K562 (cell line): ENCODE data around the gene CHN1. TPM values are rescaled to one million over a fixed set of nuclear protein-coding genes. Genes with fewer than 3 reads are reported as not detected.
A peak's percentile ranks its signal among the peaks of the same experiment; 100 is the strongest.

Source experiments
- BMI1 ChIP-seq: fragments of 150-350 bp; IDR thresholded peaks from 2 replicates; pipeline ENCODE4 v1.6.1; 2014; ENCODE audit warnings: low read length
- CEBPZ ChIP-seq: fragments of 150-350 bp; IDR thresholded peaks from 2 replicates; pipeline ENCODE4 v1.6.1; 2014; ENCODE audit warnings: low read depth, mild to moderate bottlenecking, low read length, borderline replicate concordance
- CTCF ChIP-seq, 3 experiments: IDR thresholded peaks in 2 of 3; conservative IDR thresholded peaks in 1 of 3; 2 replicates each; pipeline ENCODE4 v1.5.1; 2011 to 2012; ENCODE audit warnings: low read length in 3 of 3, mild to moderate bottlenecking in 3 of 3, control low read depth in 2 of 3, improper control_type of control experiment in 1 of 3, inconsistent platforms in 1 of 3, low read depth in 1 of 3, mixed read lengths in 1 of 3, moderate library complexity in 1 of 3; ENCODE audit not compliant: insufficient read depth in 2 of 3
- E2F6 ChIP-seq, 2 experiments: IDR thresholded peaks; 2 replicates each; pipeline ENCODE4 v1.6.1; 2011; ENCODE audit warnings: borderline replicate concordance in 1 of 2, control low read depth in 1 of 2, low read depth in 1 of 2, low read length in 1 of 2, mild to moderate bottlenecking in 1 of 2, mixed read lengths in 1 of 2, moderate library complexity in 1 of 2; ENCODE audit not compliant: insufficient read depth in 1 of 2, insufficient read length in 1 of 2, poor library complexity in 1 of 2, severe bottlenecking in 1 of 2; ENCODE audit errors: extremely low read depth in 1 of 2
- FIP1L1 ChIP-seq: fragments of 200-400 bp; formaldehyde crosslinking; IDR thresholded peaks from 2 replicates; pipeline ENCODE4 v1.6.1; 2018; ENCODE audit warnings: mild to moderate bottlenecking, low read depth, low read length; ENCODE audit not compliant: poor library complexity, severe bottlenecking
- NCOA2 ChIP-seq, 2 experiments: fragments of 450-650 bp; IDR thresholded peaks; 2 replicates each; pipeline ENCODE4 v1.6.1; 2018; ENCODE audit warnings: mild to moderate bottlenecking in 2 of 2, moderate library complexity in 1 of 2; ENCODE audit not compliant: partially characterized antibody in 2 of 2
- NRF1 ChIP-seq, 2 experiments: fragments of 450-650 bp; IDR thresholded peaks in 1 of 2; conservative IDR thresholded peaks in 1 of 2; 2 replicates each; pipeline ENCODE4 v1.6.1; 2014; ENCODE audit warnings: mild to moderate bottlenecking in 2 of 2
- POLR2G ChIP-seq: fragments of 200-400 bp; formaldehyde crosslinking; IDR thresholded peaks from 2 replicates; pipeline ENCODE4 v1.6.1; 2017; ENCODE audit warnings: low read depth, mild to moderate bottlenecking, antibody characterized with exemption, low read length, moderate library complexity
- RBBP5 ChIP-seq: fragments of 200-600 bp; sonication (generic); IDR thresholded peaks from 2 replicates; pipeline ENCODE4 v1.6.1; 2012; ENCODE audit warnings: borderline replicate concordance, mild to moderate bottlenecking, low read length, control low read depth, inconsistent platforms; ENCODE audit not compliant: insufficient read depth, poor library complexity, severe bottlenecking
- YY1 ChIP-seq, 3 experiments: IDR thresholded peaks; 2 replicates each; pipeline ENCODE4 v1.6.1; 2011; ENCODE audit warnings: low read length in 2 of 3, mild to moderate bottlenecking in 2 of 3, moderate library complexity in 2 of 3, borderline replicate concordance in 1 of 3, control low read depth in 1 of 3, low read depth in 1 of 3; ENCODE audit not compliant: insufficient read depth in 3 of 3, insufficient replicate concordance in 2 of 3, control insufficient read depth in 1 of 3, insufficient read length in 1 of 3; ENCODE audit errors: extremely low read depth in 1 of 3
- ZFP36 ChIP-seq: fragments of 150-350 bp; IDR thresholded peaks from 2 replicates; pipeline ENCODE4 v1.6.1; 2018; ENCODE audit warnings: low read length, low read depth; ENCODE audit not compliant: partially characterized antibody
- polyA plus RNA-seq, 8 experiments: library from polyadenylated mRNA; depleted of rRNA in 4 of 8; stranded (reverse) in 5 of 8; unstranded in 3 of 8; fragments of >200 nt; fragmentation: Nextera tagmentation in 2 of 8; fragmentation: Illumina TruSeq in 1 of 8; extraction: Ambion mirVana in 2 of 8; extraction: Trizol in 1 of 8; gene quantifications; 2 replicates each; pipeline versions ENCODE4 v1.2.1 to v1.2.3, GENCODE V29; 2011 to 2014; ENCODE audit warnings: inconsistent platforms in 1 of 8, missing spikeins in 1 of 8
- total RNA-seq, 7 experiments: library from RNA; depleted of rRNA in 6 of 7; stranded (reverse); fragments of >200 nt in 6 of 7; fragmentation: Illumina TruSeq in 2 of 7; extraction: Trizol in 2 of 7; gene quantifications; 2 replicates each; pipeline versions ENCODE4 v1.2.1 to v1.2.3, GENCODE V29; 2011 to 2021; ENCODE audit warnings: low replicate concordance in 1 of 7

The CHN1 gene
- total and polyA plus RNA-seq, 9 of the 15 experiments (the other 6 are each of a cell fraction or from before 2014, with no cell fraction given), result 0.17 to 2.0 (median 0.87) TPM

- TF ChIP-seq CEBPZ (no peak), NRF1 (conservative IDR thresholded peaks at IDR 0.05 in 1 of 2, IDR thresholded peaks at IDR 0.05 in 1 of 2) (peak; percentile 63 to 69; a peak in 3 of 4 replicates), E2F6 (IDR thresholded peaks at IDR 0.05; ENCODE audit: borderline replicate concordance in 1 of 2, extremely low read depth in 1 of 2, insufficient read depth in 1 of 2, insufficient read length in 1 of 2, low read depth in 1 of 2, low read length in 1 of 2, poor library complexity in 1 of 2, severe bottlenecking in 1 of 2) (peak in 1 of 2 experiments; percentile 70), ZFP36 (peak; percentile 3), YY1 (IDR thresholded peaks at IDR 0.05; ENCODE audit: borderline replicate concordance in 1 of 3, control insufficient read depth in 1 of 3, extremely low read depth in 1 of 3, insufficient read depth in 3 of 3, insufficient read length in 1 of 3, insufficient replicate concordance in 2 of 3, low read depth in 1 of 3, low read length in 2 of 3) (peak in 2 of 3 experiments; percentile 72 to 89), FIP1L1 (peak; percentile 48), BMI1 (peak; percentile 56), CTCF (IDR thresholded peaks at IDR 0.05 in 2 of 3, conservative IDR thresholded peaks at IDR 0.05 in 1 of 3; ENCODE audit: insufficient read depth in 2 of 3, low read depth in 1 of 3, low read length in 3 of 3) (peak in 2 of 3 experiments; percentile 12 to 21; a peak in 2 of 6 replicates), POLR2G (peak; percentile 30; the same call in 1 of the 2 replicates), NCOA2 (IDR thresholded peaks at IDR 0.05; ENCODE audit: partially characterized antibody in 2 of 2) (no peak), RBBP5 (peak; percentile 54)
Observed at GRCh38 chr2:175004980-175005732, at the start of gene CHN1 (continued).
